Choroid plexus epithelial cell (primary cell): Measurements from ENCODE around the gene OVOL1.

Experiments used
- DNase-seq: peaks from one replicate; pipeline ENCODE4 v3.0.0-alpha.2; 2010; ENCODE audit warnings: low read depth
- H3K4me3 ChIP-seq: 2 replicates; pipeline ENCODE4 v1.5.1; 2011; ENCODE audit warnings: low read depth, mild to moderate bottlenecking, control low read depth, low read length, moderate library complexity
- CTCF ChIP-seq: conservative IDR thresholded peaks from 2 replicates; pipeline ENCODE4 v1.5.1; 2011; ENCODE audit warnings: low read depth, mild to moderate bottlenecking, control low read depth, inconsistent platforms, low read length, moderate library complexity

OVOL1 gene

DNA sequence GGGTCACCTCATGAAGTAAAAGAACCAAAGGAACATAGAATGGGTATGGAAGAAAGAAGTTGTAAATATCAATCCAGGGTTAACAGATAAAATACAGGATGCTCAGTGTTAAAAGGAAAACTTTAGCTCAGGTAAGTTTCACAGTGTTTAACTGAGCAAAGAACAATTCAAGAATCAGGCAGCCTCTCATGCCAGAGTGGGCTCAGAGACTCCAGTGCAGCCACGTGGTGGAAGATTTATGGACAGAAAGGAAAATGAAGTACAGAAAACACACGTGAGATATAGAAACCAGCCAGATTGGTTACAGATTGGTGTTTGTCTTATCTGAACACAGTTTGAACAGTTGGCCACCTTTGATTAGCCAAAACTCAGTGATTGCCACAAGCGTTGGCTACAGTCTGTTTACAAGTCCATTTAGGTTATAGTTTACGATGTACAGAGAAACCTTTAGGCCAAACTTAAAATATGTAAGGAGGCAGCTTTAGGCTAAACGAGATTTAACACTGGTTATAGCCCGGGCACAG lies 15.2 kb upstream of the OVOL1 start:
- DNase-seq: no peak
- no peak overlapping the region for H3K4me3 ChIP-seq
- TF ChIP-seq CTCF: no peak

DNA sequence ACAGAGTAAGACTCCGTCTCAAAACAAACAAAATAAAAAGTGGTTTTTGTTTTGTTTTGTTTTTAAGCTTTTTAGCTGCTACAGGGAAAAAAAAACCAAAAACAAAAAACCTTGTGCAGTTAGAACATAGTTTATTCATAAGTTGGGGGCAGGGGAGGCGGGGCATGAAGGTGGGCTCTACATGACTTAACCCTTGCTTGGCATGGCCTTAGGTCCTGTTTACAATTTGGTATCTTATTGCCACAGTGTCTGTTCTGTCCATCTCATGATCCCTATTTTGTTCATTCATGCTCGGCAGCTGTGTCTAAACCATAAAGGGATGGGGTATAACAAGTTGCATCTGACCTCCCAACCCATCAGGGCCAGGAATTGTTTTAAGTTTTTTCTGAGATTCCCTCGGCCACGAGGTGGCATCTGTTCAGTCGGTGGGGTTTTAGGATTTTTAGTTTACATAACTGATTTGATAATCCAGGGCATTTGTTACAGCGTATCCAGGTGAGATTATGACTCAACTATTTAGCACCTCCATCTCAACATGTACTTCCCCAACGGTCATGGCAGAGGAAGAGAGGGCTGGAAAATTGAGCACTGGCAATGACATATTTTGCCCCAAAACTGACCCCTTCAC lies 13.0 kb upstream of the OVOL1 start:
- DNase-seq: peak; percentile 12
- peak; percentile 43 for TF ChIP-seq CTCF
- H3K4me3 ChIP-seq: no peak overlapping the region

DNA sequence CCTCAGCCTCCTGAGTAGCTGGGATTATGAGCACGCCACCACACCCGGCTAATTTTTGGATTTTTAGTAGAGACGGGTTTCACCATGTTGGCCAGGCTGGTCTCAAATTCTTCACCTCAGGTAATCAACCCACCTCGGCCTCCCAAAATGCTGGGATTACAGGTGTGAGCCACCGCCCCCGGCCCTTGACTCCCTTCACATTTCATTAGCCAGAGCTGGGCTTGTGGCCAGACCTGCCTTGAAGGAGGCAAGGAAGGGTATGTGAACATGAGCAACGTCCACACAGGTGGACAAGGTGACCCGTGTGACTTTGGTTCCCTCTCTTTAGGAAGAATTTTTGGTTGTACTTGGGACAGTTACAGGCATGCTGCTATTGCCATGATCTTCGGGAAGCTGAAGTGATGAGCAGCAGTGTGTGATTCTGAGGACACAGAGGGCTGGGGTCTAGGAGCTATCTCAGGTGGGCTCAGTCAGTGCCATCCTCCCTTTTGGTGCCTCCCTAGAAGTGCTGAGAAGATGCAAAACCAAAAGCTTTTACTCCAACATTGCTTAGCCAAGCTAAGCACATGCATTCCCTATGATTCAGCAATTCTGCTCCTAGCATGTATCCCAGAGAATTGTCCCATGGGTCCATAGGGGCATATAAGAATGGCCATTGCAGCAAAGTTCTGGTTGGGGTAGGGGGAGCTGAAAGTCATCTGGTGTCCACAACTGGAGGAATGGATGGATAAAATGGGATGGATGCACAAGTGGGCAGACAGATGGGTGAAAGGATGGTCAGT lies 12.1 kb upstream of the OVOL1 start:
- TF ChIP-seq CTCF: no peak
- no peak overlapping the region for H3K4me3 ChIP-seq
- no peak for DNase-seq

DNA sequence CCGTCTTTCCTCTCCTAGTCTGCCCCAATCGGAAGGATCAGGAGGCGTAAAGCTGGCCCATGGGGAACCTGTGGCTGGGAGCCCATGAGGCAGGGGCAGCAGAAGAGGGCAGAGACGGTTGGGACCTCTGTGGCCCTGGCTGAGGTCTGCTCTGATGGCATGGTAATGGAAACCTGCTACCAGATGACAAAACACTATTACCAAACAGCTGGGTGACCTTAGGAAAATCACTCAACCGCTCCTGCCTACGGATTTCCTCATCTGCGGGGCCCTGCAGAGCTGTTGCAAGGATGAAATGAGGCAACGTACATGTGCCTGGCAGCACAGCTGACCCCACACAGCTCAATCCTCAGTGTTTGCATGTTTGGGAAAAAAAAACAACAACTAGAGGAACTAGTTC lies 10.7 kb upstream of the OVOL1 start:
- peak; percentile 85 for DNase-seq

GRCh38 chr11:65776710-65777141 lies 10.1 kb upstream of the OVOL1 start:
- no peak for TF ChIP-seq CTCF
- no peak for DNase-seq
- H3K4me3 ChIP-seq: no peak overlapping the region

More for the DNA sequence above, 10.7 kb upstream of the OVOL1 start:
- no peak for TF ChIP-seq CTCF
- H3K4me3 ChIP-seq: no peak overlapping the region

DNA sequence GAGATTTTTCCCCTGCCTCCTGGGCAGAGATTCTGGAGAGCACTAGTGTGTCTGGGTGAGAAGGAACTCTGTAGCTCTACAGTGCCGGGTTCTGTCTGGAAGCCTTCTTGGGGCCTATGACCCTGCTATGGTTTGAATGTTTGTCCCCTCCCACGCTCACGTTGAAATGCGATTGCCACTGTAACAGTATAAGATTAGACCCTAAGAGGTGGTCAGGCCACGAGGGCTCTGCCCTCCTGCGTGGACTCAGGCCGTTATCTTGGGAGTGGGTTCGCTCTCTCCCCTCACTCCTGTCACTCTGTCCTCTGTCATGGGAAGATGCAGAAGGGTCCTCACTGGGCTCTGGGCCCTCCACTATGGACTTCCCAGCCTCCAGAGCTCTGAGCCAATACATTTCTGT lies 9.6 kb upstream of the OVOL1 start:
- no peak overlapping the region for H3K4me3 ChIP-seq
- DNase-seq: no peak
- TF ChIP-seq CTCF: no peak
